Hepatocyte (in vitro differentiated cells): Measurements from ENCODE around the gene MYL4. TPM values are rescaled to one million over a fixed set of nuclear protein-coding genes. Genes with fewer than 3 reads are reported as not detected.

Source experiments
- DNase-seq: peaks from one replicate; pipeline ENCODE4 v3.0.0-alpha.2; 2016; ENCODE audit warnings: low spot score
- H2AFZ ChIP-seq: fragments of 200-600 bp; sonication (generic); 2 replicates; pipeline ENCODE4 v1.6.0; 2016; ENCODE audit warnings: antibody characterized with exemption, mild to moderate bottlenecking
- H3K27ac ChIP-seq: fragments of 200-600 bp; sonication (generic); 2 replicates; pipeline ENCODE4 v1.5.1; 2016; ENCODE audit warnings: mild to moderate bottlenecking
- H3K27me3 ChIP-seq: fragments of 200-600 bp; sonication (generic); 2 replicates; pipeline ENCODE4 v1.6.1; 2016
- H3K36me3 ChIP-seq: fragments of 200-600 bp; sonication (generic); replicated peaks from 2 replicates; pipeline ENCODE4 v1.5.1; 2016; ENCODE audit warnings: low read depth; ENCODE audit not compliant: insufficient read depth
- H3K4me1 ChIP-seq: fragments of 200-600 bp; sonication (generic); 2 replicates; pipeline ENCODE4 v1.5.1; 2016; ENCODE audit warnings: mild to moderate bottlenecking, moderate library complexity; ENCODE audit not compliant: insufficient read depth
- H3K4me2 ChIP-seq: fragments of 200-600 bp; sonication (generic); 2 replicates; pipeline ENCODE4 v1.6.0; 2016
- H3K4me3 ChIP-seq: fragments of 200-600 bp; sonication (generic); 2 replicates; pipeline ENCODE4 v1.5.1; 2016; ENCODE audit warnings: mild to moderate bottlenecking
- H3K79me2 ChIP-seq: fragments of 200-600 bp; sonication (generic); 2 replicates; pipeline ENCODE4 v1.6.0; 2017; ENCODE audit warnings: mild to moderate bottlenecking
- H3K9me2 ChIP-seq: fragments of 200-600 bp; sonication (generic); replicated peaks from 2 replicates; pipeline ENCODE4 v1.6.0; 2017; ENCODE audit warnings: mild to moderate bottlenecking; ENCODE audit not compliant: insufficient read depth
- H3K9me3 ChIP-seq: fragments of 200-600 bp; sonication (generic); 2 replicates; pipeline ENCODE4 v1.5.1; 2016; ENCODE audit warnings: low read depth, mild to moderate bottlenecking
- H4K20me1 ChIP-seq: fragments of 200-600 bp; sonication (generic); 2 replicates; pipeline ENCODE4 v1.6.0; 2016; ENCODE audit warnings: mild to moderate bottlenecking; ENCODE audit not compliant: insufficient read depth, poor library complexity, severe bottlenecking
- CTCF ChIP-seq: fragments of 200-600 bp; sonication (generic); IDR thresholded peaks from 2 replicates; pipeline ENCODE4 v1.5.1; 2016; ENCODE audit warnings: antibody characterized with exemption, mild to moderate bottlenecking; ENCODE audit not compliant: poor library complexity
- EZH2 ChIP-seq: fragments of 200-600 bp; sonication (generic); IDR thresholded peaks from 2 replicates; pipeline ENCODE4 v1.6.1; 2016; ENCODE audit warnings: antibody characterized with exemption, mild to moderate bottlenecking, borderline replicate concordance
- EZH2phosphoT487 ChIP-seq: fragments of 200-600 bp; sonication (generic); IDR thresholded peaks from one replicate; pipeline ENCODE4 v1.6.1; 2018; ENCODE audit warnings: antibody characterized with exemption, mild to moderate bottlenecking, low read depth, moderate library complexity; ENCODE audit not compliant: unreplicated experiment, severe bottlenecking
- WGBS: methylation state at CpG from one replicate; pipeline ENCODE4 v1.1.6; 2016; ENCODE audit warnings: low lambda C conversion rate; ENCODE audit errors: missing lambda C conversion rate; 5-methylcytosine and 5-hydroxymethylcytosine counted together
- polyA plus RNA-seq: library from polyadenylated mRNA; unstranded; fragments of >200 nt; fragmentation: Nextera tagmentation; extraction: Ambion mirVana; gene quantifications from 2 replicates; pipeline ENCODE4 v1.2.1, GENCODE V29; 2016
- total RNA-seq: library from RNA; depleted of rRNA; stranded (reverse); fragments of >200 nt; gene quantifications from 2 replicates; pipeline ENCODE4 v1.2.3, GENCODE V29; 2014

MYL4 gene
- total and polyA plus RNA-seq, 2 experiments from 2014 or later = 10.2 to 28.6 TPM

- Histone ChIP-seq H3K27ac (no peak overlapping the region), H4K20me1 (no peaks in the 10 kb centered on the region), H3K9me3 (no peaks in the 10 kb centered on the region), H3K79me2 (no peaks in the 10 kb centered on the region), H3K4me2 (no peak overlapping the region), H3K27me3 (no peaks in the 10 kb centered on the region), H3K4me3 (no peak overlapping the region), H3K36me3 (no peaks in the 10 kb centered on the region), H2AFZ (no peak overlapping the region), H3K4me1 (peaks cover 16% of the 10 kb centered on the region), H3K9me2 (no peaks in the 10 kb centered on the region)
- TF ChIP-seq EZH2phosphoT487 (no peak), CTCF (no peak), EZH2 (no peak)
- no peak for DNase-seq
- WGBS = 94% methylated on average over 2 of the region's 2 CpGs
Observed at GRCh38 chr17:47235923-47236322, 26.8 kb downstream of the MYL4 start.

GRCh38 chr17:47237841-47238240, 28.7 kb downstream of the MYL4 start:
- Histone ChIP-seq H3K4me3 (no peak overlapping the region), H3K4me2 (no peak overlapping the region), H3K79me2 (no peaks in the 10 kb centered on the region), H2AFZ (no peak overlapping the region), H3K27me3 (no peaks in the 10 kb centered on the region), H3K9me3 (no peaks in the 10 kb centered on the region), H4K20me1 (no peaks in the 10 kb centered on the region), H3K4me1 (peaks cover 16% of the 10 kb centered on the region), H3K36me3 (no peaks in the 10 kb centered on the region), H3K27ac (no peak overlapping the region), H3K9me2 (no peaks in the 10 kb centered on the region)
- no peak for DNase-seq
- TF ChIP-seq EZH2 = no peak
- no peak for TF ChIP-seq EZH2phosphoT487
- TF ChIP-seq CTCF = no peak
- 97% methylated on average over 7 of the region's 7 CpGs for WGBS

- 96% methylated on average over 26 of the region's 29 CpGs for WGBS
Observed at GRCh38 chr17:47238321-47239010, 29.3 kb downstream of the MYL4 start.

More at GRCh38 chr17:47238321-47239010, 29.3 kb downstream of the MYL4 start:
- Histone ChIP-seq H2AFZ (no peak overlapping the region), H4K20me1 (no peaks in the 10 kb centered on the region), H3K79me2 (no peaks in the 10 kb centered on the region), H3K4me2 (no peak overlapping the region), H3K27ac (no peak overlapping the region), H3K4me3 (no peak overlapping the region), H3K36me3 (no peaks in the 10 kb centered on the region), H3K9me2 (no peaks in the 10 kb centered on the region), H3K4me1 (peaks cover 16% of the 10 kb centered on the region), H3K9me3 (no peaks in the 10 kb centered on the region), H3K27me3 (no peaks in the 10 kb centered on the region)
- TF ChIP-seq EZH2 = no peak
- TF ChIP-seq EZH2phosphoT487 = no peak
- TF ChIP-seq CTCF = no peak
- DNase-seq = no peak
